Measurements from ENCODE around the gene TFDP2.

Gene TFDP2

GRCh38 chr3:142087676-142088075 is 61.7 kb downstream of the TFDP2 start:
- H3K27ac ChIP-seq (replicated peaks) = no peak overlapping the region
- no peak for DNase-seq (ENCODE audit: low read depth in 1 of 2, low spot score in 1 of 2)

GRCh38 chr3:142086581-142087090 is 62.7 kb downstream of the TFDP2 start:
- H3K27me3 ChIP-seq (ENCODE audit: insufficient read depth, poor library complexity, severe bottlenecking) = no peaks in the 10 kb centered on the region
- H3K27ac ChIP-seq (replicated peaks) = no peak overlapping the region
- H3K4me3 ChIP-seq (replicated peaks; ENCODE audit: insufficient read depth, low read length) = no peak overlapping the region
- TF ChIP-seq POLR2AphosphoS5 (IDR thresholded peaks at IDR 0.05; ENCODE audit: low read depth) (no peak), SPI1 (IDR thresholded peaks at IDR 0.05; ENCODE audit: borderline replicate concordance, low read depth) (no peak), CTCF (IDR thresholded peaks at IDR 0.05; ENCODE audit: insufficient read depth, low read length) (no peak), REST (IDR thresholded peaks at IDR 0.05; ENCODE audit: insufficient replicate concordance, low read depth) (no peak), GABPA (IDR thresholded peaks at IDR 0.05; ENCODE audit: low read depth) (no peak)
- DNase-seq (ENCODE audit: low read depth in 1 of 2, low spot score in 1 of 2) = no peak

More at GRCh38 chr3:142087676-142088075, 61.7 kb downstream of the TFDP2 start:
- Histone ChIP-seq H3K4me3 (replicated peaks; ENCODE audit: insufficient read depth, low read length) (no peak overlapping the region), H3K27me3 (ENCODE audit: insufficient read depth, poor library complexity, severe bottlenecking) (no peaks in the 10 kb centered on the region)
- TF ChIP-seq SPI1 (IDR thresholded peaks at IDR 0.05; ENCODE audit: borderline replicate concordance, low read depth) = no peak
- no peak for TF ChIP-seq REST (IDR thresholded peaks at IDR 0.05; ENCODE audit: insufficient replicate concordance, low read depth)
- no peak for TF ChIP-seq GABPA (IDR thresholded peaks at IDR 0.05; ENCODE audit: low read depth)
- TF ChIP-seq CTCF (IDR thresholded peaks at IDR 0.05; ENCODE audit: insufficient read depth, low read length) = no peak
- no peak for TF ChIP-seq POLR2AphosphoS5 (IDR thresholded peaks at IDR 0.05; ENCODE audit: low read depth)

DNA sequence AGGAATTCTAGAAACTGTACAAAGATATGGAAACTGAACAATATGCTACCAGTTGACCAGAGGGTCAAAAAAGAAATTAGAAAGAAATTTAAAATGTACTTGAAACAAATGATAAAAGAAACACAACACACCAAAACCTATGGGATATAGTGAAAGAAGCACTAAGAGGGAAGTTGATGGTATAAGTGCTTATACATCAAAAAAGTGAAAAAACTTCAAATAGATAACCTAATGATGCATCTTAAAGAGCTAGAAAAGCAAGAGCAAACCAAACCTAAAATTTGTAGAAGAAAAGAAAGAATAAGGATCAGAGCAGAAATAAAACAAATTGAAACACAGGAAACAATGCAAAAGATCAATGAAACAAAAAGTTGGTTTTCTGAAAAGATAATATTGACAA is 68.2 kb downstream of the TFDP2 start:
- no peak for DNase-seq (ENCODE audit: low read depth in 1 of 2, low spot score in 1 of 2)
- no peak for TF ChIP-seq CTCF (IDR thresholded peaks at IDR 0.05; ENCODE audit: insufficient read depth, low read length)
- no peak for TF ChIP-seq SPI1 (IDR thresholded peaks at IDR 0.05; ENCODE audit: borderline replicate concordance, low read depth)
- TF ChIP-seq REST (IDR thresholded peaks at IDR 0.05; ENCODE audit: insufficient replicate concordance, low read depth) = no peak
- TF ChIP-seq POLR2AphosphoS5 (IDR thresholded peaks at IDR 0.05; ENCODE audit: low read depth) = no peak
- no peak for TF ChIP-seq GABPA (IDR thresholded peaks at IDR 0.05; ENCODE audit: low read depth)
- Histone ChIP-seq H3K27me3 (ENCODE audit: insufficient read depth, poor library complexity, severe bottlenecking) (no peaks in the 10 kb centered on the region), H3K27ac (replicated peaks) (no peak overlapping the region), H3K4me3 (replicated peaks; ENCODE audit: insufficient read depth, low read length) (no peak overlapping the region)
